Memory B cell (primary cell): ENCODE results near the gene ERC1.
"Not testable (repeated sequence)": the region's sequence is repeated elsewhere in the genome, so short reads cannot be mapped to it uniquely, and the experiment has no call there.

Experiments used
- ATAC-seq: fragments of 150-1000 bp; cut with Tn5 transposase; 2 replicates; pipeline ENCODE4 v1.10.0; 2021; ENCODE audit warnings: low read depth, mild to moderate bottlenecking, moderate library complexity
- DNase-seq, 2 donors: peaks; one replicate each; pipeline ENCODE4 v3.0.0; 2022; ENCODE audit warnings: low spot score in 2 of 2
- H3K27ac Mint-ChIP-seq: one replicate; pipeline ENCODE4 v1.8.0; 2022; ENCODE audit warnings: mild to moderate bottlenecking, moderate library complexity, mixed read lengths
- H3K27me3 Mint-ChIP-seq: one replicate; pipeline ENCODE4 v1.8.0; 2022; ENCODE audit warnings: mixed read lengths
- H3K36me3 Mint-ChIP-seq: one replicate; pipeline ENCODE4 v1.8.0; 2022; ENCODE audit warnings: mild to moderate bottlenecking, mixed read lengths
- H3K4me1 Mint-ChIP-seq: one replicate; pipeline ENCODE4 v1.8.0; 2022; ENCODE audit warnings: mixed read lengths
- H3K4me3 Mint-ChIP-seq: one replicate; pipeline ENCODE4 v1.8.0; 2022; ENCODE audit warnings: mild to moderate bottlenecking, moderate library complexity, mixed read lengths
- H3K9me3 Mint-ChIP-seq: one replicate; pipeline ENCODE4 v1.8.0; 2022; ENCODE audit warnings: mixed read lengths

Gene ERC1

GRCh38 chr12:1313906-1314305 is 322.9 kb downstream of the ERC1 start:
- H3K9me3 Mint-ChIP-seq: peaks cover 1% of the 10 kb centered on the region
- H3K4me1 Mint-ChIP-seq: peaks cover 2% of the 10 kb centered on the region
- ATAC-seq (no peak), DNase-seq (no peak)
- peaks cover 35% of the 10 kb centered on the region for H3K36me3 Mint-ChIP-seq
- no peaks in the 10 kb centered on the region for H3K27me3 Mint-ChIP-seq
- no peak overlapping the region for H3K27ac Mint-ChIP-seq
- H3K4me3 Mint-ChIP-seq: no peak overlapping the region

GRCh38 chr12:1314523-1314922 is 323.5 kb downstream of the ERC1 start:
- H3K4me3 Mint-ChIP-seq: no peak overlapping the region
- DNase-seq: no peak
- peaks cover 2% of the 10 kb centered on the region for H3K4me1 Mint-ChIP-seq
- H3K27me3 Mint-ChIP-seq: no peaks in the 10 kb centered on the region
- H3K36me3 Mint-ChIP-seq: peaks cover 33% of the 10 kb centered on the region
- peaks cover 1% of the 10 kb centered on the region for H3K9me3 Mint-ChIP-seq
- no peak overlapping the region for H3K27ac Mint-ChIP-seq
- ATAC-seq: no peak

- not testable (repeated sequence) for DNase-seq, H3K4me1 Mint-ChIP-seq, H3K9me3 Mint-ChIP-seq, H3K27ac Mint-ChIP-seq, H3K27me3 Mint-ChIP-seq, H3K4me3 Mint-ChIP-seq, ATAC-seq
- H3K36me3 Mint-ChIP-seq: peaks cover 29% of the 10 kb centered on the region
These were observed 326.0 kb downstream of the ERC1 start for GRCh38 chr12:1316991-1317390.

- no peak overlapping the region for H3K4me3 Mint-ChIP-seq
- ATAC-seq (no peak), DNase-seq (no peak)
- H3K9me3 Mint-ChIP-seq: peaks cover 1% of the 10 kb centered on the region
- peaks cover 20% of the 10 kb centered on the region for H3K36me3 Mint-ChIP-seq
- no peak overlapping the region for H3K27ac Mint-ChIP-seq
- no peaks in the 10 kb centered on the region for H3K27me3 Mint-ChIP-seq
- H3K4me1 Mint-ChIP-seq: no peaks in the 10 kb centered on the region
These were observed 327.5 kb downstream of the ERC1 start for GRCh38 chr12:1318327-1319031.

- Mint-ChIP-seq H3K27me3 (no peaks in the 10 kb centered on the region), H3K9me3 (peaks cover 1% of the 10 kb centered on the region), H3K27ac (no peak overlapping the region), H3K36me3 (peaks cover 17% of the 10 kb centered on the region), H3K4me1 (no peaks in the 10 kb centered on the region), H3K4me3 (no peak overlapping the region)
- no peak for DNase-seq
- ATAC-seq: no peak
These were observed 328.2 kb downstream of the ERC1 start for GRCh38 chr12:1319212-1319611.

- Mint-ChIP-seq H3K27me3 (no peaks in the 10 kb centered on the region), H3K27ac (no peak overlapping the region), H3K4me1 (peaks cover 2% of the 10 kb centered on the region), H3K4me3 (no peak overlapping the region), H3K9me3 (no peaks in the 10 kb centered on the region), H3K36me3 (peaks cover 13% of the 10 kb centered on the region)
- DNase-seq: no peak
- ATAC-seq: no peak
These were observed 329.0 kb downstream of the ERC1 start for GRCh38 chr12:1320021-1320420.

- Mint-ChIP-seq H3K27me3 (no peaks in the 10 kb centered on the region), H3K36me3 (peaks cover 6% of the 10 kb centered on the region), H3K4me1 (peaks cover 2% of the 10 kb centered on the region), H3K4me3 (no peak overlapping the region), H3K27ac (no peak overlapping the region), H3K9me3 (no peaks in the 10 kb centered on the region)
- DNase-seq (no peak), ATAC-seq (no peak)
These were observed 331.8 kb downstream of the ERC1 start for GRCh38 chr12:1322821-1323220.

- Mint-ChIP-seq H3K27ac (no peak overlapping the region), H3K4me3 (no peak overlapping the region), H3K9me3 (no peaks in the 10 kb centered on the region), H3K27me3 (no peaks in the 10 kb centered on the region), H3K4me1 (peaks cover 6% of the 10 kb centered on the region), H3K36me3 (peaks cover 13% of the 10 kb centered on the region)
- DNase-seq: no peak
- ATAC-seq: no peak
These were observed 333.1 kb downstream of the ERC1 start for GRCh38 chr12:1324099-1324498.

- Mint-ChIP-seq H3K36me3 (peaks cover 14% of the 10 kb centered on the region), H3K27me3 (no peaks in the 10 kb centered on the region)
These were observed 333.9 kb downstream of the ERC1 start for GRCh38 chr12:1324910-1325309.

GRCh38 chr12:1325666-1326065 is 334.6 kb downstream of the ERC1 start:
- DNase-seq: no peak
- Mint-ChIP-seq H3K27me3 (no peaks in the 10 kb centered on the region), H3K36me3 (peaks cover 17% of the 10 kb centered on the region), H3K4me1 (peaks cover 6% of the 10 kb centered on the region), H3K9me3 (no peaks in the 10 kb centered on the region), H3K27ac (no peak overlapping the region), H3K4me3 (no peak overlapping the region)
- ATAC-seq: no peak

More at GRCh38 chr12:1324910-1325309, 333.9 kb downstream of the ERC1 start:
- Mint-ChIP-seq H3K4me1 (peaks cover 6% of the 10 kb centered on the region), H3K27ac (no peak overlapping the region), H3K9me3 (no peaks in the 10 kb centered on the region), H3K4me3 (no peak overlapping the region)
- DNase-seq (no peak), ATAC-seq (no peak)

- Mint-ChIP-seq H3K27ac (no peak overlapping the region), H3K36me3 (peaks cover 18% of the 10 kb centered on the region), H3K9me3 (no peaks in the 10 kb centered on the region), H3K4me3 (no peak overlapping the region), H3K27me3 (no peaks in the 10 kb centered on the region), H3K4me1 (peaks cover 6% of the 10 kb centered on the region)
- DNase-seq (no peak), ATAC-seq (no peak)
These were observed 335.2 kb downstream of the ERC1 start for GRCh38 chr12:1326258-1326657.

GRCh38 chr12:1328391-1328790 is 337.4 kb downstream of the ERC1 start:
- no peak overlapping the region for H3K4me3 Mint-ChIP-seq
- peaks cover 2% of the 10 kb centered on the region for H3K9me3 Mint-ChIP-seq
- no peak for ATAC-seq
- H3K27me3 Mint-ChIP-seq: no peaks in the 10 kb centered on the region
- H3K27ac Mint-ChIP-seq: no peak overlapping the region
- no peak for DNase-seq
- peaks cover 22% of the 10 kb centered on the region for H3K36me3 Mint-ChIP-seq
- H3K4me1 Mint-ChIP-seq: peaks cover 6% of the 10 kb centered on the region

- ATAC-seq (no peak), DNase-seq (no peak)
- Mint-ChIP-seq H3K36me3 (peaks cover 33% of the 10 kb centered on the region), H3K27ac (no peak overlapping the region), H3K4me3 (no peak overlapping the region), H3K4me1 (peaks cover 4% of the 10 kb centered on the region), H3K27me3 (no peaks in the 10 kb centered on the region), H3K9me3 (peaks cover 2% of the 10 kb centered on the region)
These were observed 338.9 kb downstream of the ERC1 start for GRCh38 chr12:1329784-1330476.

- DNase-seq (no peak), ATAC-seq (no peak)
- peaks cover 34% of the 10 kb centered on the region for H3K36me3 Mint-ChIP-seq
- H3K27me3 Mint-ChIP-seq: no peaks in the 10 kb centered on the region
- H3K27ac Mint-ChIP-seq: no peak overlapping the region
- H3K4me3 Mint-ChIP-seq: no peak overlapping the region
- H3K9me3 Mint-ChIP-seq: peaks cover 2% of the 10 kb centered on the region
- peaks cover 4% of the 10 kb centered on the region for H3K4me1 Mint-ChIP-seq
These were observed 339.4 kb downstream of the ERC1 start for GRCh38 chr12:1330477-1330827.

GRCh38 chr12:1332327-1332726 is 341.3 kb downstream of the ERC1 start:
- H3K9me3 Mint-ChIP-seq: peaks cover 2% of the 10 kb centered on the region
- no peak for ATAC-seq
- H3K36me3 Mint-ChIP-seq: peaks cover 38% of the 10 kb centered on the region
- H3K27me3 Mint-ChIP-seq: no peaks in the 10 kb centered on the region
- peaks cover 6% of the 10 kb centered on the region for H3K4me1 Mint-ChIP-seq
- no peak overlapping the region for H3K27ac Mint-ChIP-seq
- H3K4me3 Mint-ChIP-seq: no peak overlapping the region
- DNase-seq: no peak
